ENCODE results near the gene MAD1L1. TPM values are rescaled to one million over a fixed set of nuclear protein-coding genes. Genes with fewer than 3 reads are reported as not detected.

Gene MAD1L1
- total and polyA plus RNA-seq, 2 of the 8 experiments (the other 6 are each of a cell fraction or from before 2014, with no cell fraction given), result 40.4 to 44.6 TPM

GRCh38 chr7:1928645-1929348 is 303.9 kb downstream of the MAD1L1 start:
- H3K9ac ChIP-seq (replicated peaks in 1 of 4; ENCODE audit: extremely low read depth in 1 of 4, low read depth in 3 of 4, low read length in 3 of 4), result no peak overlapping the region
- no peaks in the 10 kb centered on the region for H3K36me3 ChIP-seq (ENCODE audit: control insufficient read depth in 2 of 4, insufficient read depth in 4 of 4, low read length in 3 of 4)
- H3K23ac ChIP-seq (ENCODE audit: insufficient read length), result no peak overlapping the region
- H3K79me2 ChIP-seq (ENCODE audit: control insufficient read depth in 1 of 2, insufficient read depth in 2 of 2, low read length in 2 of 2), result no peaks in the 10 kb centered on the region
- ChIA-PET POLR2A (ENCODE audit: partially characterized antibody) (no interaction called here), CTCF (ENCODE audit: partially characterized antibody) (interaction anchor here (0.8 to 1.2 kb wide), 2 partner anchors 45 to 435 kb away, joined by 3 to 5 read pairs; no protein-coding TSS in a partner anchor)
- H2BK12ac ChIP-seq (ENCODE audit: low read depth, low read length), result no peak overlapping the region
- H2BK5ac ChIP-seq (ENCODE audit: low read depth, low read length), result no peak overlapping the region
- no peak overlapping the region for H3K14ac ChIP-seq (ENCODE audit: insufficient read length)
- no peak overlapping the region for H4K5ac ChIP-seq (ENCODE audit: insufficient read length, low read depth, low read length)
- no peak for TF ChIP-seq POLR2A (IDR thresholded peaks at IDR 0.05; ENCODE audit: control extremely low read depth in 1 of 2, low read depth in 2 of 2, low read length in 2 of 2)
- TF ChIP-seq TCF12 (IDR thresholded peaks at IDR 0.05; ENCODE audit: low read depth, low read length), result no peak
- TF ChIP-seq, protein P1, sequence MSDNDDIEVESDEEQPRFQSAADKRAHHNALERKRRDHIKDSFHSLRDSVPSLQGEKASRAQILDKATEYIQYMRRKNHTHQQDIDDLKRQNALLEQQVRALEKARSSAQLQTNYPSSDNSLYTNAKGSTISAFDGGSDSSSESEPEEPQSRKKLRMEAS (IDR thresholded peaks at IDR 0.05), result no peak
- no peak for TF ChIP-seq TAF1 (IDR thresholded peaks at IDR 0.05; ENCODE audit: low read depth, low read length)
- TF ChIP-seq, protein P2, sequence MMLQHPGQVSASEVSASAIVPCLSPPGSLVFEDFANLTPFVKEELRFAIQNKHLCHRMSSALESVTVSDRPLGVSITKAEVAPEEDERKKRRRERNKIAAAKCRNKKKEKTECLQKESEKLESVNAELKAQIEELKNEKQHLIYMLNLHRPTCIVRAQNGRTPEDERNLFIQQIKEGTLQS (IDR thresholded peaks at IDR 0.05; ENCODE audit: insufficient read depth, low read depth, low read length), result no peak
- TF ChIP-seq SAP30 (IDR thresholded peaks at IDR 0.05; ENCODE audit: insufficient read depth, insufficient replicate concordance, low read length), result no peak
- no peak for TF ChIP-seq RBBP5 (IDR thresholded peaks at IDR 0.05; ENCODE audit: borderline replicate concordance, low read depth, low read length)
- TF ChIP-seq SIN3A (conservative IDR thresholded peaks at IDR 0.05 in 1 of 2, IDR thresholded peaks at IDR 0.05 in 1 of 2; ENCODE audit: low read depth in 1 of 2, low read length in 2 of 2), result no peak
- no peak for TF ChIP-seq HDAC6 (IDR thresholded peaks at IDR 0.05; ENCODE audit: low read depth, low read length)
- no peak for TF ChIP-seq POU5F1 (IDR thresholded peaks at IDR 0.05; ENCODE audit: low read depth, low read length)
- no peak overlapping the region for H4K91ac ChIP-seq (replicated peaks; ENCODE audit: insufficient read length, low read length)
- H4K8ac ChIP-seq (ENCODE audit: extremely low read depth, insufficient read depth, low read length), result peak overlapping the region; percentile 25; the same call in 1 of the 2 replicates
- FAIRE-seq, result no peak
- H3K4ac ChIP-seq (replicated peaks; ENCODE audit: insufficient read length, low read depth, low read length), result no peak overlapping the region
- no peak overlapping the region for H2BK15ac ChIP-seq (ENCODE audit: low read length)
- no peaks in the 10 kb centered on the region for H3K4me1 ChIP-seq (replicated peaks in 1 of 4; ENCODE audit: control insufficient read depth in 3 of 4, insufficient read depth in 4 of 4, low read length in 3 of 4)
- 95% methylated on average over 15 of the region's 20 CpGs; no CpG with 5 or more reads in 1 of the 2 experiments for WGBS, 2 experiments (ENCODE audit: extremely low coverage in 1 of 2, insufficient coverage in 1 of 2, insufficient read length in 1 of 2, insufficient replicate concordance in 2 of 2, low coverage in 1 of 2, low lambda C conversion rate in 2 of 2, missing lambda C conversion rate in 1 of 2)
- no peak overlapping the region for H3K56ac ChIP-seq (replicated peaks; ENCODE audit: insufficient read length, low read depth, low read length)
- H3K23me2 ChIP-seq (ENCODE audit: low read depth, low read length), result no peaks in the 10 kb centered on the region
- peaks cover 0 to 3% of the 10 kb centered on the region in 2 experiments for H4K20me1 ChIP-seq (replicated peaks in 1 of 2; ENCODE audit: control insufficient read depth in 1 of 2, insufficient read depth in 2 of 2, low read length in 2 of 2)
- no peaks in the 10 kb centered on the region for H3K27me3 ChIP-seq (replicated peaks in 1 of 4; ENCODE audit: control insufficient read depth in 3 of 4, extremely low read depth in 1 of 4, insufficient read depth in 3 of 4, low read length in 3 of 4)
- no peak overlapping the region for H3K27ac ChIP-seq (ENCODE audit: low read depth, low read length)
- H3K4me3 ChIP-seq (ENCODE audit: extremely low read depth in 1 of 4, insufficient read depth in 2 of 4, low read depth in 3 of 4, low read length in 4 of 4), result no peak overlapping the region
- H2BK120ac ChIP-seq (replicated peaks; ENCODE audit: low read depth, low read length), result no peak overlapping the region
- peaks cover 0 to 9% of the 10 kb centered on the region in 2 experiments; a peak in 2 of 4 replicates for H3K9me3 ChIP-seq (ENCODE audit: insufficient read depth in 2 of 2, low read depth in 1 of 2, low read length in 1 of 2)
- H3K4me2 ChIP-seq (ENCODE audit: insufficient read depth in 1 of 2, low read depth in 2 of 2, low read length in 2 of 2), result no peak overlapping the region
- peaks cover 5% of the 10 kb centered on the region for H3K79me1 ChIP-seq (ENCODE audit: low read depth, low read length)
- H2AFZ ChIP-seq (ENCODE audit: low read length), result no peak overlapping the region
- H2AK5ac ChIP-seq (ENCODE audit: low read depth, low read length), result no peak overlapping the region
- no peak for DNase-seq (ENCODE audit: low read depth in 1 of 2, low spot score in 2 of 2)
- no peak overlapping the region for H2BK20ac ChIP-seq (ENCODE audit: low read length)
- no peak overlapping the region for H3K18ac ChIP-seq (ENCODE audit: extremely low read depth, low read length)
